ENCODE data around the gene GABRP.

The GABRP gene

DNA sequence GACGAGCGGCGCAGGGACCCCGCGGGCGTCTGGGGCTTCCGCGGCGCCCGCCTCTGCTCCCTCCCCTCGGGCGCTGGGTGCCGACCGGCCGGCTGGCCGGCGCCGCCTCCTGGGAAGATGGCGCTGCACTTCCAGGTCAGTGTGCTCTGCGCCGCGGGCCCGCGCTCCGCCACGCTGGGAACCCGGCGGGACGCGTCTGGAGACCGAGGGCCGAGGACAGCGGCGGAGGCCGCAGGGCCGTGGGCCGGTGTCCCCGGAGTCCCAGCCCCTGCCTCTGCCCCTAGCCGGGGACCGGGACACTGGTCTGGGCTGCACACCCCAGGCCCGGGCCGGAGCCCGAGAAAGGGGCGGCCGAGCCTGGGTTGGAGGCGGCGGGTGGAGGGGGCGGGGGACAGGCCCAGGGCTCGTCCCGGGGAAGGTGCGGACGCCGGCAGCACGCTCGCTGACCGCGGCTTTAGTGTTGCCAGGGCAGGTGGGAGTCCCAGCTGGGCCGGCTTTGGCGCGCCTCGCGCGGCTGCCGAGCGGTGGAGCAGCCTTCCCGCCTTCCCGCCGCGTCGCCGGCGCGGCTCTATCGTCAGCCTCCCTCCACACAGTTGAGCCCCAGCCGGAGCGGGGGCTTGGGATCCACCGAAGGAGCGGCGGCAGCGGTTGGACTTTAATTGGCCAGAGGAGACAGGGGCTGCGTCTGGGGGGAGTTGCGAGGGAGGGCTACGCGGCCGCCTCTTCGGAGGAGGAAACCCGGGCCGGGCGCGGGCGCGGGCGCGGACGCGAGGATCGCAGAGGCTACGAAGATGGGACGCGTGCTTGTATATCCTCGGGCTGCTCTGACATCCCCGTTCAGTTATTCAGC, 78.6 kb downstream of the GABRP start, which contains the start of gene RANBP17:
Gene RANBP17 (plus strand): TSS at position 102 of the 850 bp plus-strand sequence.
- peak; percentile 16 for DNase-seq

DNA sequence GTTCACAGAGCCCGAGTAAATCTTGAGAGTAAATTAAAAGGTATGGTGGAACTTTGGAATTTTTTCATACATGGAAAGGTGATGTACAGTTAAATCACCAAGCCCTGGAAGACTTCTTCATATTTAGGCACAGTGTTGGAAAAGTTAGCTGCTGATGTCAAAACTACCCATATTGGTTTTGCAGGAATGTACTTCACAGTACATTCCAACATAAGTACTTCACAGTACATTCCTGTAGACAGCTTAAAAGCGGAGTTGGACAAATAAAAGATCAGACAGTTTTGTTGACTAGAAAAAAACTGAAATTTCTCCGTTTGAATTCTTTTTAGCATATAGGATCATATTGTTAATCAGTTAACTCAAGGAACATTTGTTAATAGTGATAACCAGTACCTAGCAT, 80.1 kb downstream of the GABRP start:
- DNase-seq = no peak

Measured in NCI-H1694 treated with DMSO at 0.1 percent for 48 hours (cell line).